Liver (tissue), 9 donors: ENCODE results near the gene SLC7A5. TPM values are rescaled to one million over a fixed set of nuclear protein-coding genes. Genes with fewer than 3 reads are reported as not detected.
"Not testable (repeated sequence)": the region's sequence is repeated elsewhere in the genome, so short reads cannot be mapped to it uniquely, and the experiment has no call there.

Source experiments
- DNase-seq: peaks from one replicate; pipeline ENCODE4 v3.0.0-alpha.2; 2017; ENCODE audit warnings: low spot score
- H3K27ac ChIP-seq, 2 donors: one replicate each; pipeline ENCODE4 v1.7.0; 2013; ENCODE audit warnings: inconsistent platforms in 2 of 2, low read length in 2 of 2, control low read depth in 1 of 2, low read depth in 1 of 2, mild to moderate bottlenecking in 1 of 2
- H3K27me3 ChIP-seq, 4 donors: one replicate each; pipeline versions ENCODE4 v1.6.1 to v1.7.0; 2013; ENCODE audit warnings: low read length in 3 of 4, inconsistent platforms in 1 of 4, mild to moderate bottlenecking in 1 of 4, moderate library complexity in 1 of 4; ENCODE audit not compliant: control insufficient read depth in 4 of 4, insufficient read depth in 4 of 4
- H3K36me3 ChIP-seq, 4 donors: one replicate each; pipeline versions ENCODE4 v1.6.1 to v1.7.0; 2013; ENCODE audit warnings: low read length in 3 of 4, mild to moderate bottlenecking in 3 of 4, low read depth in 1 of 4, moderate library complexity in 1 of 4; ENCODE audit not compliant: control insufficient read depth in 4 of 4, insufficient read depth in 3 of 4
- H3K4me1 ChIP-seq, 4 donors: one replicate each; pipeline versions ENCODE4 v1.6.1 to v1.7.0; 2013; ENCODE audit warnings: low read length in 3 of 4, mild to moderate bottlenecking in 3 of 4, moderate library complexity in 1 of 4; ENCODE audit not compliant: control insufficient read depth in 4 of 4, insufficient read depth in 4 of 4
- H3K4me3 ChIP-seq, 3 donors: one replicate each; pipeline versions ENCODE4 v1.6.1 to v1.7.0; 2013; ENCODE audit warnings: low read length in 3 of 3, control low read depth in 1 of 3, low read depth in 1 of 3, mild to moderate bottlenecking in 1 of 3
- H3K9ac ChIP-seq, 2 donors: one replicate each; pipeline ENCODE4 v1.7.0; 2013; ENCODE audit warnings: low read length in 2 of 2, mild to moderate bottlenecking in 2 of 2, moderate library complexity in 2 of 2, control low read depth in 1 of 2, low read depth in 1 of 2
- H3K9me3 ChIP-seq, 4 donors: one replicate each; pipeline versions ENCODE4 v1.6.1 to v1.7.0; 2013; ENCODE audit warnings: low read length in 3 of 4; ENCODE audit not compliant: control insufficient read depth in 4 of 4
- EGR1 ChIP-seq, 2 donors: IDR thresholded peaks; 2 replicates each; pipeline ENCODE4 v1.6.1; 2016 to 2018; ENCODE audit warnings: antibody characterized with exemption in 2 of 2, low read depth in 2 of 2
- FOXA1 ChIP-seq: IDR thresholded peaks from 2 replicates; pipeline ENCODE4 v1.6.1; 2016; ENCODE audit warnings: antibody characterized with exemption
- FOXA2 ChIP-seq: IDR thresholded peaks from 2 replicates; pipeline ENCODE4 v1.6.1; 2016; ENCODE audit warnings: antibody characterized with exemption
- GABPA ChIP-seq, 2 donors: IDR thresholded peaks in 1 of 2; conservative IDR thresholded peaks in 1 of 2; 2 replicates each; pipeline ENCODE4 v1.6.1; 2016; ENCODE audit warnings: antibody characterized with exemption in 2 of 2, mild to moderate bottlenecking in 1 of 2, moderate library complexity in 1 of 2
- HNF4A ChIP-seq, 2 donors: conservative IDR thresholded peaks; 2 replicates each; pipeline ENCODE4 v1.6.1; 2016; ENCODE audit warnings: antibody characterized with exemption in 2 of 2, mild to moderate bottlenecking in 2 of 2
- HNF4G ChIP-seq: IDR thresholded peaks from 2 replicates; pipeline ENCODE4 v1.6.1; 2016; ENCODE audit warnings: antibody characterized with exemption
- JUND ChIP-seq, 2 donors: IDR thresholded peaks; 2 replicates each; pipeline ENCODE4 v1.6.1; 2016; ENCODE audit warnings: antibody characterized with exemption in 2 of 2
- NR2F2 ChIP-seq: IDR thresholded peaks from 2 replicates; pipeline ENCODE4 v1.6.1; 2016; ENCODE audit warnings: antibody characterized with exemption
- RAD21 ChIP-seq, 2 donors: IDR thresholded peaks; 2 replicates each; pipeline ENCODE4 v1.6.1; 2016; ENCODE audit warnings: antibody characterized with exemption in 2 of 2, mild to moderate bottlenecking in 2 of 2
- RXRA ChIP-seq, 2 donors: IDR thresholded peaks; 2 replicates each; pipeline ENCODE4 v1.6.1; 2017 to 2018; ENCODE audit warnings: antibody characterized with exemption in 2 of 2, mild to moderate bottlenecking in 1 of 2
- SP1 ChIP-seq: IDR thresholded peaks from 2 replicates; pipeline ENCODE4 v1.6.1; 2018; ENCODE audit warnings: antibody characterized with exemption, mild to moderate bottlenecking
- TAF1 ChIP-seq: conservative IDR thresholded peaks from 2 replicates; pipeline ENCODE4 v1.6.1; 2016; ENCODE audit warnings: antibody characterized with exemption, mild to moderate bottlenecking
- YY1 ChIP-seq: IDR thresholded peaks from 2 replicates; pipeline ENCODE4 v1.6.1; 2016; ENCODE audit warnings: antibody characterized with exemption, mild to moderate bottlenecking
- WGBS: extraction: QIAGEN DNeasy Blood & Tissue Kit; methylation state at CpG from one replicate; pipeline ENCODE4 v1.1.7; 2013; 5-methylcytosine and 5-hydroxymethylcytosine counted together
- polyA plus RNA-seq, 2 donors: library from polyadenylated mRNA; stranded (reverse) in 1 of 2; unstranded in 1 of 2; fragments of 200-250 nt in 1 of 2; fragments of >200 nt in 1 of 2; fragmentation: Nextera tagmentation in 1 of 2; extraction: Ambion mirVana in 1 of 2; gene quantifications; one replicate each; pipeline versions ENCODE4 v1.2.1 to v1.2.3, GENCODE V29; 2013 to 2015
- total RNA-seq, 2 donors: library from RNA; depleted of rRNA; stranded (reverse); fragments of >200 nt; gene quantifications; one replicate each; pipeline ENCODE4 v1.2.3, GENCODE V29; 2014
- TF ChIP-seq, protein P1 (sequence below): fragments of 150-350 bp; IDR thresholded peaks from 2 replicates; pipeline ENCODE4 v1.5.1; 2017; ENCODE audit warnings: improper control_type of control experiment, low read depth, low read length; ENCODE audit not compliant: missing input control
- TF ChIP-seq, protein P2 (sequence below): IDR thresholded peaks from 2 replicates; pipeline ENCODE4 v1.6.1; 2016; ENCODE audit warnings: antibody characterized with exemption
- TF ChIP-seq, protein P3 (sequence below): IDR thresholded peaks from 2 replicates; pipeline ENCODE4 v1.6.1; 2016; ENCODE audit warnings: antibody characterized with exemption, mild to moderate bottlenecking
- TF ChIP-seq, protein P4 (sequence below): IDR thresholded peaks from 2 replicates; pipeline ENCODE4 v1.6.1; 2016; ENCODE audit warnings: antibody characterized with exemption
- TF ChIP-seq, protein P5 (sequence below): IDR thresholded peaks from 2 replicates; pipeline ENCODE4 v1.6.1; 2016; ENCODE audit warnings: antibody characterized with exemption
- donor health status: healthy.
- donor health status: healthy.
- donor health status: healthy.
- donor health status: healthy.
- donor health status: healthy.

The SLC7A5 gene
- total and polyA plus RNA-seq, 4 donors, result 4.5 to 66.0 (median 10.6) TPM

DNA sequence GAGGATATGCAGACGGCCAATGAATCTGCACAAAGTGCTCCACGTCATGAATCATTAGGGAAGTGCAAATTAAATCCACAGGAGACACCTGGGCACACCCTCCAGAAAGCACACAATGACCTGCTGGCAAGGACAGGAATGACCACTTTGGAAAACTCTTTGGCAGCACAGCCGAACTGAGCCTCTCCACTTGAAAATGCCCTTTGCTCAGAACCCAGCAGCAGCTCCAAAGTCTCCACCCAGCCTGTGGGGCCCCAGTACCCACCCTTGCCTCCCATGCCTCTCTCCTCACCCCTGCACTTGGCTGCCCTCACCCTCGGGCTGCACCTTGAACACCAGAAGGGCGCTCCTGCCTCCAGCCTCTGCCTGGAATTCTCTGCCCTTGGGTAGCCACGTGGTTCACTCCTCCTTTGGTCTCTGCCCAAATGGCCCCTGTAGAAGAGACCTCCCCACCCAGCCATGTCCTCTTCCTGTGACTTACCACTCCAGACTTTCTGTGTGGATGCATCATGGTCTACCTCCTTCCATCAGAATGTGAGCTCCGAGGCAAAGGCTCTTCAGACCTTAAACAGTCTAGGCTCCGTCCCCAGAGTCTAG is 16.2 kb upstream of the SLC7A5 start:
- 46% methylated on average over 8 of the region's 8 CpGs for WGBS
- TF ChIP-seq HNF4A (conservative IDR thresholded peaks at IDR 0.05), result peak; percentile 26 to 54
- TF ChIP-seq, protein P1, sequence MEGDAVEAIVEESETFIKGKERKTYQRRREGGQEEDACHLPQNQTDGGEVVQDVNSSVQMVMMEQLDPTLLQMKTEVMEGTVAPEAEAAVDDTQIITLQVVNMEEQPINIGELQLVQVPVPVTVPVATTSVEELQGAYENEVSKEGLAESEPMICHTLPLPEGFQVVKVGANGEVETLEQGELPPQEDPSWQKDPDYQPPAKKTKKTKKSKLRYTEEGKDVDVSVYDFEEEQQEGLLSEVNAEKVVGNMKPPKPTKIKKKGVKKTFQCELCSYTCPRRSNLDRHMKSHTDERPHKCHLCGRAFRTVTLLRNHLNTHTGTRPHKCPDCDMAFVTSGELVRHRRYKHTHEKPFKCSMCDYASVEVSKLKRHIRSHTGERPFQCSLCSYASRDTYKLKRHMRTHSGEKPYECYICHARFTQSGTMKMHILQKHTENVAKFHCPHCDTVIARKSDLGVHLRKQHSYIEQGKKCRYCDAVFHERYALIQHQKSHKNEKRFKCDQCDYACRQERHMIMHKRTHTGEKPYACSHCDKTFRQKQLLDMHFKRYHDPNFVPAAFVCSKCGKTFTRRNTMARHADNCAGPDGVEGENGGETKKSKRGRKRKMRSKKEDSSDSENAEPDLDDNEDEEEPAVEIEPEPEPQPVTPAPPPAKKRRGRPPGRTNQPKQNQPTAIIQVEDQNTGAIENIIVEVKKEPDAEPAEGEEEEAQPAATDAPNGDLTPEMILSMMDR, result peak; percentile 14
- H3K4me1 ChIP-seq, result peaks cover 0 to 12% (median 3%) of the 10 kb centered on the region in 4 donors

DNA sequence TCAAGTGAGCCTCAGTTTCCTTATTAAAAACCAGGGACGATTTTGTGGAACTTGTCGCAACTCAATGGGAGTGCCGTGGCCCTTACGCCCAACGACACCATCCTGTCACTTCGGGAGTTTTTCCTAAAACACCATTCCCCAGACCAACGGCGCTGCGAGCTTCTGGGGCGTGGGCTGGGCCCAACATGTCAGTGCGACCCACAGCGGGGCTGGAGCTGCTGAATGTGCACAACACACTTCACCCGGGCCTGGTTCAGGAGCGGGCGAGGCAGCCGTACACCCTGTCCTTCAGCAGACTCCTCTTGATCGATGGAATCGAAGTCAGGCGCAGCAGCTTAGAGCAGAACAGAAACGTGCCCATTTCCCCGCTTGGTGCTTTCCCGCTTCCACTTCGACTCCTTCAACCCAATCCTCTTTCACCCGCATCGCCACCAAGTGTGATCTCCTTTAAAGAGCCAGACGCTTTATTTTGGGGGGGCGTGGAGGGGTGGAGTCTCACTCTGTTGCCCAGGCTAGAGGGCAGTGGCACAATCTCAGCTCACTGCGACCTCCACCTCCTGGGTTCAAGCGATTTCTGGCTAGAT is 13.2 kb upstream of the SLC7A5 start:
- Histone ChIP-seq H3K27ac (no peak overlapping the region), H3K9ac (no peak overlapping the region), H3K9me3 (no peaks in the 10 kb centered on the region), H3K4me3 (no peak overlapping the region), H3K36me3 (no peaks in the 10 kb centered on the region), H3K4me1 (peaks cover 0 to 12% (median 3%) of the 10 kb centered on the region in 4 donors), H3K27me3 (no peaks in the 10 kb centered on the region)
- TF ChIP-seq, protein P2, sequence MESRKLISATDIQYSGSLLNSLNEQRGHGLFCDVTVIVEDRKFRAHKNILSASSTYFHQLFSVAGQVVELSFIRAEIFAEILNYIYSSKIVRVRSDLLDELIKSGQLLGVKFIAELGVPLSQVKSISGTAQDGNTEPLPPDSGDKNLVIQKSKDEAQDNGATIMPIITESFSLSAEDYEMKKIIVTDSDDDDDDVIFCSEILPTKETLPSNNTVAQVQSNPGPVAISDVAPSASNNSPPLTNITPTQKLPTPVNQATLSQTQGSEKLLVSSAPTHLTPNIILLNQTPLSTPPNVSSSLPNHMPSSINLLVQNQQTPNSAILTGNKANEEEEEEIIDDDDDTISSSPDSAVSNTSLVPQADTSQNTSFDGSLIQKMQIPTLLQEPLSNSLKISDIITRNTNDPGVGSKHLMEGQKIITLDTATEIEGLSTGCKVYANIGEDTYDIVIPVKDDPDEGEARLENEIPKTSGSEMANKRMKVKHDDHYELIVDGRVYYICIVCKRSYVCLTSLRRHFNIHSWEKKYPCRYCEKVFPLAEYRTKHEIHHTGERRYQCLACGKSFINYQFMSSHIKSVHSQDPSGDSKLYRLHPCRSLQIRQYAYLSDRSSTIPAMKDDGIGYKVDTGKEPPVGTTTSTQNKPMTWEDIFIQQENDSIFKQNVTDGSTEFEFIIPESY, result no peak
- TF ChIP-seq HNF4G (no peak), HNF4A (conservative IDR thresholded peaks at IDR 0.05) (no peak), NR2F2 (no peak), GABPA (IDR thresholded peaks at IDR 0.05 in 1 of 2, conservative IDR thresholded peaks at IDR 0.05 in 1 of 2) (no peak), FOXA1 (no peak), FOXA2 (no peak), EGR1 (IDR thresholded peaks at IDR 0.05; ENCODE audit: low read depth in 2 of 2) (no peak), SP1 (no peak), TAF1 (no peak), RXRA (IDR thresholded peaks at IDR 0.05) (no peak), RAD21 (IDR thresholded peaks at IDR 0.05) (no peak), JUND (IDR thresholded peaks at IDR 0.05) (no peak), YY1 (no peak)
- TF ChIP-seq, protein P3, sequence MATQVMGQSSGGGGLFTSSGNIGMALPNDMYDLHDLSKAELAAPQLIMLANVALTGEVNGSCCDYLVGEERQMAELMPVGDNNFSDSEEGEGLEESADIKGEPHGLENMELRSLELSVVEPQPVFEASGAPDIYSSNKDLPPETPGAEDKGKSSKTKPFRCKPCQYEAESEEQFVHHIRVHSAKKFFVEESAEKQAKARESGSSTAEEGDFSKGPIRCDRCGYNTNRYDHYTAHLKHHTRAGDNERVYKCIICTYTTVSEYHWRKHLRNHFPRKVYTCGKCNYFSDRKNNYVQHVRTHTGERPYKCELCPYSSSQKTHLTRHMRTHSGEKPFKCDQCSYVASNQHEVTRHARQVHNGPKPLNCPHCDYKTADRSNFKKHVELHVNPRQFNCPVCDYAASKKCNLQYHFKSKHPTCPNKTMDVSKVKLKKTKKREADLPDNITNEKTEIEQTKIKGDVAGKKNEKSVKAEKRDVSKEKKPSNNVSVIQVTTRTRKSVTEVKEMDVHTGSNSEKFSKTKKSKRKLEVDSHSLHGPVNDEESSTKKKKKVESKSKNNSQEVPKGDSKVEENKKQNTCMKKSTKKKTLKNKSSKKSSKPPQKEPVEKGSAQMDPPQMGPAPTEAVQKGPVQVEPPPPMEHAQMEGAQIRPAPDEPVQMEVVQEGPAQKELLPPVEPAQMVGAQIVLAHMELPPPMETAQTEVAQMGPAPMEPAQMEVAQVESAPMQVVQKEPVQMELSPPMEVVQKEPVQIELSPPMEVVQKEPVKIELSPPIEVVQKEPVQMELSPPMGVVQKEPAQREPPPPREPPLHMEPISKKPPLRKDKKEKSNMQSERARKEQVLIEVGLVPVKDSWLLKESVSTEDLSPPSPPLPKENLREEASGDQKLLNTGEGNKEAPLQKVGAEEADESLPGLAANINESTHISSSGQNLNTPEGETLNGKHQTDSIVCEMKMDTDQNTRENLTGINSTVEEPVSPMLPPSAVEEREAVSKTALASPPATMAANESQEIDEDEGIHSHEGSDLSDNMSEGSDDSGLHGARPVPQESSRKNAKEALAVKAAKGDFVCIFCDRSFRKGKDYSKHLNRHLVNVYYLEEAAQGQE, result no peak
- TF ChIP-seq, protein P4, sequence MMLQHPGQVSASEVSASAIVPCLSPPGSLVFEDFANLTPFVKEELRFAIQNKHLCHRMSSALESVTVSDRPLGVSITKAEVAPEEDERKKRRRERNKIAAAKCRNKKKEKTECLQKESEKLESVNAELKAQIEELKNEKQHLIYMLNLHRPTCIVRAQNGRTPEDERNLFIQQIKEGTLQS, result no peak
- TF ChIP-seq, protein P5, sequence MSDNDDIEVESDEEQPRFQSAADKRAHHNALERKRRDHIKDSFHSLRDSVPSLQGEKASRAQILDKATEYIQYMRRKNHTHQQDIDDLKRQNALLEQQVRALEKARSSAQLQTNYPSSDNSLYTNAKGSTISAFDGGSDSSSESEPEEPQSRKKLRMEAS, result no peak
- TF ChIP-seq, protein P1, result no peak
- 91% methylated on average over 29 of the region's 29 CpGs for WGBS
- DNase-seq, result no peak

More for the DNA sequence above, 16.2 kb upstream of the SLC7A5 start:
- H3K4me3 ChIP-seq, H3K27me3 ChIP-seq, DNase-seq, H3K9ac ChIP-seq, H3K27ac ChIP-seq, H3K36me3 ChIP-seq, H3K9me3 ChIP-seq: not testable (repeated sequence)
